ENCODE measurements around the gene SEC24B.

DNA sequence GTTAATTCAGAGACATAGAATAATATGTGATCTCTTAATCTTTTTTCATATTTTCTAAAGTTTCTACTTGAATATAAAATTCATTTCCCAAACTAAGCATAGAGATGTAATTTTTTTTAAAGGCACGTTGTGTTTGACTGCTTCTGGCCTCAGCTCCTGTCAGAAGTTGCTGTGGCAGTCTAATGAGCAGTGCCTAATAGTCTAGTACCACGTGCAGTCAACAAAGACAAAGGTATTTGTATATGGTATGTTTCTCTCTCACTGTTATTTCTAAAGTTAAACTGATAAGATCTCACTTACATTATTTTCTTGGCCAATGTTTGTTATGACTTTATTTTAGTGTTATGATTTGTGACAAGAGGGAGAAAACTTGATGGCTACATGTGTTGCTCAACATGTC is 77.8 kb downstream of the SEC24B start:
- no peak for TF ChIP-seq EP300 (IDR thresholded peaks at IDR 0.05)
- TF ChIP-seq CTCF (IDR thresholded peaks at IDR 0.05), result no peak
- no peak for TF ChIP-seq POLR2A (IDR thresholded peaks at IDR 0.05)

All from ovary (tissue), 3 donors.